SK-N-SH (cell line): ENCODE measurements around the gene RAMACL.

Experiments
- CTCF ChIP-seq: fragments of 200-600 bp; sonication (generic); IDR thresholded peaks from 2 replicates; pipeline ENCODE4 v1.6.1; 2017; ENCODE audit warnings: antibody characterized with exemption, mild to moderate bottlenecking, moderate library complexity
- EP300 ChIP-seq, 2 experiments: IDR thresholded peaks; 2 replicates each; pipeline versions ENCODE4 v1.4.0 to v1.6.1; 2012; ENCODE audit warnings: borderline replicate concordance in 1 of 2, low read depth in 1 of 2, low read length in 1 of 2
- EZH2phosphoT487 ChIP-seq: fragments of 200-600 bp; sonication (generic); IDR thresholded peaks from 2 replicates; pipeline ENCODE4 v1.6.1; 2017; ENCODE audit warnings: low read depth, mixed run types, mild to moderate bottlenecking, antibody characterized with exemption, moderate library complexity, borderline replicate concordance
- FOSL2 ChIP-seq: IDR thresholded peaks from 2 replicates; pipeline ENCODE4 v1.4.0; 2012; ENCODE audit warnings: low read depth, mild to moderate bottlenecking, moderate library complexity, borderline replicate concordance
- MAX ChIP-seq: IDR thresholded peaks from 2 replicates; pipeline ENCODE4 v1.4.0; 2012; ENCODE audit warnings: low read depth
- PBX3 ChIP-seq: IDR thresholded peaks from 2 replicates; pipeline ENCODE4; 2012
- POLR2AphosphoS5 ChIP-seq: IDR thresholded peaks from 2 replicates; pipeline ENCODE4 v1.6.1; 2012; ENCODE audit warnings: low read depth, low read length
- RCOR1 ChIP-seq: fragments of 150-350 bp; IDR thresholded peaks from 2 replicates; pipeline ENCODE4 v1.6.1; 2017; ENCODE audit warnings: antibody characterized with exemption, low read length
- REST ChIP-seq: IDR thresholded peaks from 2 replicates; pipeline ENCODE4 v1.6.1; 2012; ENCODE audit warnings: mild to moderate bottlenecking, low read depth, low read length, moderate library complexity
- SIN3A ChIP-seq: IDR thresholded peaks from 2 replicates; pipeline ENCODE4 v1.6.1; 2012; ENCODE audit warnings: low read depth, mild to moderate bottlenecking, low read length, moderate library complexity, borderline replicate concordance
- SMC3 ChIP-seq: IDR thresholded peaks from 2 replicates; pipeline ENCODE4 v1.6.1; 2012; ENCODE audit warnings: low read depth, low read length, improper control_type of control experiment
- TAF1 ChIP-seq: IDR thresholded peaks from 2 replicates; pipeline ENCODE4 v1.6.1; 2012; ENCODE audit warnings: low read depth, mild to moderate bottlenecking, low read length, moderate library complexity, borderline replicate concordance
- TF ChIP-seq, protein P1 (sequence below): IDR thresholded peaks from 2 replicates; pipeline ENCODE4 v1.4.0; 2012; ENCODE audit warnings: low read depth, borderline replicate concordance
- TF ChIP-seq, protein P2 (sequence below): fragments of 150-350 bp; IDR thresholded peaks from 2 replicates; pipeline ENCODE4 v1.6.1; 2017; ENCODE audit warnings: antibody characterized with exemption, low read length, low read depth, borderline replicate concordance

DNA sequence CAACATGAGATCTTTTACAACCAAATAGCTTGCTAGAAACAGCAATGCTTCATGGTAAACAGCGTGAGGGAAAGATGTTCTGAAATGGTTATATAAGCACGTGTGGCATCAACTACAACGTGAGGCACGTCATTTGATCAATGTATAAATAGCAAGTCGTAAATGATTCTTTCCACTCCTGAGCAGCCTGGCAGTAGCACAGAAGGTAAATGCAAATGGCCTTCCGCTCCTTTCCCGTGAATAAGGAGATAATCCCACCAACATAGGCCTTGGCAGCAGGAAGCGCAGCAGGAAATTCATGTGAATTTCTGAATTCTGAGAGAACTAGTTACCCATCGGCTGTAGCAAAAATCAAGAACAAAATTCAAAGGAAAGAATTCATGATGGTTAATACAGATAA, 23.6 kb upstream of the RAMACL start:
- TF ChIP-seq CTCF (no peak), EP300 (IDR thresholded peaks at IDR 0.05; ENCODE audit: borderline replicate concordance in 1 of 2, low read depth in 1 of 2, low read length in 1 of 2) (no peak), SMC3 (no peak), REST (no peak), PBX3 (no peak), MAX (no peak), TAF1 (no peak), RCOR1 (no peak), FOSL2 (no peak), SIN3A (no peak), EZH2phosphoT487 (no peak), POLR2AphosphoS5 (no peak)
- TF ChIP-seq, protein P1, sequence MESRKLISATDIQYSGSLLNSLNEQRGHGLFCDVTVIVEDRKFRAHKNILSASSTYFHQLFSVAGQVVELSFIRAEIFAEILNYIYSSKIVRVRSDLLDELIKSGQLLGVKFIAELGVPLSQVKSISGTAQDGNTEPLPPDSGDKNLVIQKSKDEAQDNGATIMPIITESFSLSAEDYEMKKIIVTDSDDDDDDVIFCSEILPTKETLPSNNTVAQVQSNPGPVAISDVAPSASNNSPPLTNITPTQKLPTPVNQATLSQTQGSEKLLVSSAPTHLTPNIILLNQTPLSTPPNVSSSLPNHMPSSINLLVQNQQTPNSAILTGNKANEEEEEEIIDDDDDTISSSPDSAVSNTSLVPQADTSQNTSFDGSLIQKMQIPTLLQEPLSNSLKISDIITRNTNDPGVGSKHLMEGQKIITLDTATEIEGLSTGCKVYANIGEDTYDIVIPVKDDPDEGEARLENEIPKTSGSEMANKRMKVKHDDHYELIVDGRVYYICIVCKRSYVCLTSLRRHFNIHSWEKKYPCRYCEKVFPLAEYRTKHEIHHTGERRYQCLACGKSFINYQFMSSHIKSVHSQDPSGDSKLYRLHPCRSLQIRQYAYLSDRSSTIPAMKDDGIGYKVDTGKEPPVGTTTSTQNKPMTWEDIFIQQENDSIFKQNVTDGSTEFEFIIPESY = no peak
- TF ChIP-seq, protein P2, sequence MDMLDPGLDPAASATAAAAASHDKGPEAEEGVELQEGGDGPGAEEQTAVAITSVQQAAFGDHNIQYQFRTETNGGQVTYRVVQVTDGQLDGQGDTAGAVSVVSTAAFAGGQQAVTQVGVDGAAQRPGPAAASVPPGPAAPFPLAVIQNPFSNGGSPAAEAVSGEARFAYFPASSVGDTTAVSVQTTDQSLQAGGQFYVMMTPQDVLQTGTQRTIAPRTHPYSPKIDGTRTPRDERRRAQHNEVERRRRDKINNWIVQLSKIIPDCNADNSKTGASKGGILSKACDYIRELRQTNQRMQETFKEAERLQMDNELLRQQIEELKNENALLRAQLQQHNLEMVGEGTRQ = no peak
